ENCODE results near the gene USP36.

GRCh38 chr17:78793968-78794367, 46.6 kb downstream of the USP36 start:
- TF ChIP-seq, protein P1, sequence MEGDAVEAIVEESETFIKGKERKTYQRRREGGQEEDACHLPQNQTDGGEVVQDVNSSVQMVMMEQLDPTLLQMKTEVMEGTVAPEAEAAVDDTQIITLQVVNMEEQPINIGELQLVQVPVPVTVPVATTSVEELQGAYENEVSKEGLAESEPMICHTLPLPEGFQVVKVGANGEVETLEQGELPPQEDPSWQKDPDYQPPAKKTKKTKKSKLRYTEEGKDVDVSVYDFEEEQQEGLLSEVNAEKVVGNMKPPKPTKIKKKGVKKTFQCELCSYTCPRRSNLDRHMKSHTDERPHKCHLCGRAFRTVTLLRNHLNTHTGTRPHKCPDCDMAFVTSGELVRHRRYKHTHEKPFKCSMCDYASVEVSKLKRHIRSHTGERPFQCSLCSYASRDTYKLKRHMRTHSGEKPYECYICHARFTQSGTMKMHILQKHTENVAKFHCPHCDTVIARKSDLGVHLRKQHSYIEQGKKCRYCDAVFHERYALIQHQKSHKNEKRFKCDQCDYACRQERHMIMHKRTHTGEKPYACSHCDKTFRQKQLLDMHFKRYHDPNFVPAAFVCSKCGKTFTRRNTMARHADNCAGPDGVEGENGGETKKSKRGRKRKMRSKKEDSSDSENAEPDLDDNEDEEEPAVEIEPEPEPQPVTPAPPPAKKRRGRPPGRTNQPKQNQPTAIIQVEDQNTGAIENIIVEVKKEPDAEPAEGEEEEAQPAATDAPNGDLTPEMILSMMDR (IDR thresholded peaks at IDR 0.05), result no peak
- TF ChIP-seq POLR2A (IDR thresholded peaks at IDR 0.05) (no peak), POLR2AphosphoS5 (IDR thresholded peaks at IDR 0.05) (no peak)

All from prostate gland (tissue), 2 donors.